K562 (cell line): ENCODE results near the gene SHH. TPM values are rescaled to one million over a fixed set of nuclear protein-coding genes. Genes with fewer than 3 reads are reported as not detected.

ENCODE experiments used
- CHD2 ChIP-seq: IDR thresholded peaks from 2 replicates; pipeline ENCODE4 v1.6.1; 2011; ENCODE audit warnings: low read depth, low read length
- ELK3 ChIP-seq: fragments of 450-650 bp; formaldehyde crosslinking; IDR thresholded peaks from 2 replicates; pipeline ENCODE4 v1.4.0; 2020; ENCODE audit warnings: mild to moderate bottlenecking
- HSF4 ChIP-seq: fragments of 250-450 bp; sonication (Bioruptor Pico); IDR thresholded peaks from 2 replicates; pipeline ENCODE4 v2.1.2; 2022; ENCODE audit warnings: mild to moderate bottlenecking, moderate library complexity, borderline replicate concordance
- MCM7 ChIP-seq, 2 experiments: fragments of 450-650 bp; IDR thresholded peaks; 2 replicates each; pipeline ENCODE4 v1.6.1; 2016 to 2018
- OTX1 ChIP-seq: fragments of 450-650 bp; formaldehyde crosslinking; IDR thresholded peaks from 2 replicates; pipeline ENCODE4 v1.4.0; 2022; ENCODE audit warnings: mild to moderate bottlenecking
- REST ChIP-seq, 2 experiments: fragments of 450-650 bp; formaldehyde crosslinking in 1 of 2; IDR thresholded peaks; 2 replicates each; pipeline versions ENCODE4 v1.4.0 to v1.6.1; 2014 to 2020; ENCODE audit warnings: mild to moderate bottlenecking in 2 of 2, borderline replicate concordance in 1 of 2, low read depth in 1 of 2
- SREBF1 ChIP-seq: fragments of 150-350 bp; IDR thresholded peaks from 2 replicates; pipeline ENCODE4 v1.6.1; 2014; ENCODE audit warnings: antibody characterized with exemption, low read depth, low read length, borderline replicate concordance
- STAT5A ChIP-seq: IDR thresholded peaks from 2 replicates; pipeline ENCODE4 v1.6.1; 2012; ENCODE audit warnings: low read length, inconsistent platforms, borderline replicate concordance
- STAT6 ChIP-seq: sonication (generic); formaldehyde crosslinking; IDR thresholded peaks from 2 replicates; pipeline ENCODE4 v1.8.1; 2023; ENCODE audit warnings: mild to moderate bottlenecking, missing genetic modification reagents
- ZFP1 ChIP-seq: fragments of 450-650 bp; formaldehyde crosslinking; IDR thresholded peaks from 2 replicates; pipeline ENCODE4 v1.4.0; 2020; ENCODE audit warnings: mild to moderate bottlenecking, mixed read lengths
- ZNF384 ChIP-seq: IDR thresholded peaks from 2 replicates; pipeline ENCODE4 v1.6.1; 2012; ENCODE audit warnings: low read depth, low read length, improper control_type of control experiment
- ZNF592 ChIP-seq: fragments of 450-650 bp; IDR thresholded peaks from 2 replicates; pipeline ENCODE4 v1.6.1; 2017; ENCODE audit warnings: antibody characterized with exemption, mild to moderate bottlenecking
- ZNF707 ChIP-seq: fragments of 250-450 bp; sonication (Bioruptor Pico); conservative IDR thresholded peaks from 2 replicates; pipeline ENCODE4 v1.8.0; 2022; ENCODE audit warnings: inconsistent platforms, mild to moderate bottlenecking, moderate library complexity
- polyA plus RNA-seq, 8 experiments: library from polyadenylated mRNA; depleted of rRNA in 4 of 8; stranded (reverse) in 5 of 8; unstranded in 3 of 8; fragments of >200 nt; fragmentation: Nextera tagmentation in 2 of 8; fragmentation: Illumina TruSeq in 1 of 8; extraction: Ambion mirVana in 2 of 8; extraction: Trizol in 1 of 8; gene quantifications; 2 replicates each; pipeline versions ENCODE4 v1.2.1 to v1.2.3, GENCODE V29; 2011 to 2014; ENCODE audit warnings: inconsistent platforms in 1 of 8, missing spikeins in 1 of 8
- total RNA-seq, 7 experiments: library from RNA; depleted of rRNA in 6 of 7; stranded (reverse); fragments of >200 nt in 6 of 7; fragmentation: Illumina TruSeq in 2 of 7; extraction: Trizol in 2 of 7; gene quantifications; 2 replicates each; pipeline versions ENCODE4 v1.2.1 to v1.2.3, GENCODE V29; 2011 to 2021; ENCODE audit warnings: low replicate concordance in 1 of 7

SHH gene
- total and polyA plus RNA-seq, 9 of the 15 experiments (the other 6 are each of a cell fraction or from before 2014, with no cell fraction given): 0.09 TPM; not detected in 8

GRCh38 chr7:155850001-155850436 lies 37.8 kb upstream of the SHH start (continued):
- TF ChIP-seq REST (IDR thresholded peaks at IDR 0.05; ENCODE audit: borderline replicate concordance) (no peak), REST (CRISPR knock-in tag; IDR thresholded peaks at IDR 0.05; ENCODE audit: low read depth) (no peak), MCM7 (IDR thresholded peaks at IDR 0.05) (no peak), SREBF1 (no peak), STAT5A (no peak), ELK3 (no peak), HSF4 (CRISPR knock-in tag) (no peak), CHD2 (no peak), ZNF384 (no peak), ZNF707 (CRISPR knock-in tag) (no peak), OTX1 (CRISPR knock-in tag) (no peak), ZNF592 (no peak), STAT6 (CRISPR knock-in tag) (no peak), ZFP1 (no peak)
